ENCODE measurements around the gene ATXN7L2. TPM values are rescaled to one million over a fixed set of nuclear protein-coding genes. Genes with fewer than 3 reads are reported as not detected.

The ATXN7L2 gene
- total and polyA plus RNA-seq, 10 of the 15 experiments (the other 5 are each of a cell fraction or from before 2014, with no cell fraction given) = 0.27 to 7.4 (median 4.9) TPM

- TF ChIP-seq E2F8 (IDR thresholded peaks at IDR 0.05; ENCODE audit: low read depth, partially characterized antibody) = no peak
- TF ChIP-seq PRDM15 (CRISPR knock-in tag; IDR thresholded peaks at IDR 0.05) = no peak
- no peak for TF ChIP-seq TARDBP (IDR thresholded peaks at IDR 0.05; ENCODE audit: borderline replicate concordance)
- no peak for TF ChIP-seq BHLHE40 (IDR thresholded peaks at IDR 0.05; ENCODE audit: borderline replicate concordance in 1 of 2, low read depth in 2 of 2, low read length in 1 of 2)
Observed at GRCh38 chr1:109497449-109498160, 13.9 kb downstream of the ATXN7L2 start (continued).

Data from GM12878 (cell line).